Measurements from ENCODE around the gene SLC25A51. TPM values are rescaled to one million over a fixed set of nuclear protein-coding genes. Genes with fewer than 3 reads are reported as not detected.

Gene SLC25A51
- polyA plus RNA-seq, 3 donors = 17.0 to 23.2 (median 18.8) TPM

DNA sequence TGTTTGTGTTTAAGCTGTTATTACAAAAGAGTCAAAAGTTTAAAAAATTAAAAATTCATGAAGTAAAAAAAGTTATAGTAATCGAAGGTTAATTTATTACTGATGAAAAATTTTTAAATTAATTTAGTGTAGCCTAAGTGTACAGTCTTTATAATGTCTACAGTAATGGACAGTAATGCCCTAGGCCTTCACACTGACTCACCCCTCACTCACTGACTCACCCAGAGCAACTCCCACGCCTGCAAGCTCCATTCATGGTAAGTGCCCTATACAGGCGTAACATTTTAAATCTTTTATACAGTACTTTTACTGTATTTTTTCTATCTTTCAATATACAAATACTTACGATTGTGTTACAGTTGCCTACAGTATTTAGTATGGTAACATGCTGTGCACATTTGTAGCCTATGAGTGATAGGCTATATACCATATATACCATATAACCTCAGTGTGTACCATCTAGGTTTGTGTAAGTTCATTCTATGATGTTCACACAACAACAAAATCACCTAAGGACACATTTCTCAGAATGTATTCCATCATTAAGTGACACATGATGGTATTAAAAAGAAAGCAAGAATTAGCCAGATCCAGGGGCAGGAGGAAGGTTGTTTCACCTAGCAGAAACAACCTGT, 63.2 kb downstream of the SLC25A51 start:
- no peak for DNase-seq

- no peak for DNase-seq
These were observed 64.1 kb downstream of the SLC25A51 start for GRCh38 chr9:37839496-37840461.

Other genes with a start within 250 kb of the SLC25A51 start
- gene TRMT10B, start 150.3 kb downstream of the SLC25A51 start, polyA plus RNA-seq (ENCODE audit: insufficient read length in 3 of 3) = 10 to 100 TPM; 11.5 to 28.8 (median 22.9) TPM
- gene EXOSC3, start 119.1 kb downstream of the SLC25A51 start, polyA plus RNA-seq (ENCODE audit: insufficient read length in 3 of 3) = 10 to 100 TPM; 37.5 to 42.0 (median 39.5) TPM
- 10 to 100 TPM; 27.8 to 39.3 (median 34.5) TPM for gene DCAF10, start 103.3 kb downstream of the SLC25A51 start, polyA plus RNA-seq (ENCODE audit: insufficient read length in 3 of 3)
- gene SHB, start 165.1 kb upstream of the SLC25A51 start, polyA plus RNA-seq (ENCODE audit: insufficient read length in 3 of 3) = 10 to 100 TPM; 17.4 to 20.0 (median 17.9) TPM

Data from renal pelvis (tissue), 4 donors.